ENCODE measurements around the gene THRB. TPM values are rescaled to one million over a fixed set of nuclear protein-coding genes. Genes with fewer than 3 reads are reported as not detected.

THRB gene
- total and polyA plus RNA-seq, 9 of the 15 experiments (the other 6 are each of a cell fraction or from before 2014, with no cell fraction given), result 1.7 to 14.9 (median 6.9) TPM

DNA sequence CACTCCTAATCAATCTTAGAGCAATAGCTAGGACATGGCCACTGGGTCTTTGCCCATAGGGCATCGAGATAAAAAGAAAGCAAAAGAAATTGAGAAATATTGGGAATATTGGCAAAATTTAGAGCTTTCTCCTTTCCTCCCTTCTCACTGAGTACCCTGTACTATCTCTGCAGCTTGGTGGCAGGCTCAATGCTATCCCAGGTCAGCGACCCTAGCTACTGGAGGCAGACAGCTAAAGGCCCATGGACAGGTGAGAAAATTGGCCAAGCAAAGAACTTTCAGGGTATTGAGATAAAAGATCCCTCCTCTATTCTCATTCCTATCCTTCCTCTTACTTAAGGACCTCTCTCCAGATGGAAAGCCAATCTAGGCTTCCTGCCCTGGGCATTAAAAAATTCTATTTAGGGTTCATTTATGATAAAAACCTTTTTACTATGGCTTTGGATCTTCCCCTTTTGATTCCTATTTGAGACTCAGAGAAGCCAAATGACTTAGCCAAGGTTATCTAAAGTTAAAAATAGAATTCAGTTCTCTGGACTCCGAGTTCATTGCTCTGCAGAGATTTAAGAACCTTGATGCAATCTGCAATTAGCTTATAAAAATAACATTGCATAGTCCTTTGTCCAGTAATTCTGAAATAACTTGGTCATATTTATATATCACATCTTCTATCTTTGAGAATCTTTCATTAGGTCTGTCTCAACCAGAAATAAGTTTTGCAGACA lies 75.4 kb downstream of the THRB start:
- Histone ChIP-seq H3K79me2 (ENCODE audit: control insufficient read depth, insufficient read depth, low read length) (no peaks in the 10 kb centered on the region), H3K9me1 (ENCODE audit: control insufficient read depth, insufficient read depth, low read length) (no peaks in the 10 kb centered on the region), H3K4me2 (ENCODE audit: insufficient read depth, low read length) (no peak overlapping the region), H2AFZ (ENCODE audit: low read depth, low read length) (no peak overlapping the region), H3K27me3 (ENCODE audit: control insufficient read depth in 2 of 2, insufficient read depth in 2 of 2, low read length in 2 of 2) (no peaks in the 10 kb centered on the region), H3K36me3 (ENCODE audit: control insufficient read depth, insufficient read depth, low read length) (no peaks in the 10 kb centered on the region), H3K27ac (ENCODE audit: extremely low read depth, low read depth, low read length) (no peak overlapping the region), H3K9me3 (replicated peaks; ENCODE audit: control insufficient read depth, insufficient read depth, low read depth, low read length) (no peaks in the 10 kb centered on the region), H3K4me1 (replicated peaks in 1 of 2; ENCODE audit: control insufficient read depth in 2 of 2, insufficient read depth in 2 of 2, low read length in 2 of 2) (peaks cover 0 to 5% of the 10 kb centered on the region in 2 experiments; a peak in 3 of 5 replicates), H3K4me3 (no peak overlapping the region), H4K20me1 (replicated peaks; ENCODE audit: control insufficient read depth, insufficient read depth, low read length) (no peaks in the 10 kb centered on the region), H3K9ac (ENCODE audit: insufficient read depth in 1 of 2, low read depth in 2 of 2, low read length in 2 of 2) (no peak overlapping the region)
- POLR2A ChIA-PET, result interaction anchor here (0.7 to 1.3 kb wide), 2 partner anchors 9 to 228 kb away, joined by 3 read pairs; no protein-coding TSS in a partner anchor
- DNase-seq (ENCODE audit: extremely low read depth in 1 of 4, low spot score in 3 of 4) (no peak), FAIRE-seq (no peak), ATAC-seq (no peak)
- WGBS (ENCODE audit: insufficient coverage, low coverage, missing lambda C conversion rate), result 40% methylated on average over 3 of the region's 3 CpGs
- in situ Hi-C loops (cut with MboI), result no loop called here
- CTCF ChIA-PET (ENCODE audit: low intra/inter-chr PET ratio), result no interaction called here
- no peak for TF ChIP-seq CBX8 (IDR thresholded peaks at IDR 0.05; ENCODE audit: borderline replicate concordance, extremely low read depth, low read depth, low read length, poor library complexity, severe bottlenecking)
- no peak for TF ChIP-seq SRSF9 (IDR thresholded peaks at IDR 0.05; ENCODE audit: borderline replicate concordance, low read depth, low read length)
- intact Hi-C loops (cut with micrococcal nuclease), result no loop called here
- BruUV-seq (replicated peaks), result no TSS peak

DNA sequence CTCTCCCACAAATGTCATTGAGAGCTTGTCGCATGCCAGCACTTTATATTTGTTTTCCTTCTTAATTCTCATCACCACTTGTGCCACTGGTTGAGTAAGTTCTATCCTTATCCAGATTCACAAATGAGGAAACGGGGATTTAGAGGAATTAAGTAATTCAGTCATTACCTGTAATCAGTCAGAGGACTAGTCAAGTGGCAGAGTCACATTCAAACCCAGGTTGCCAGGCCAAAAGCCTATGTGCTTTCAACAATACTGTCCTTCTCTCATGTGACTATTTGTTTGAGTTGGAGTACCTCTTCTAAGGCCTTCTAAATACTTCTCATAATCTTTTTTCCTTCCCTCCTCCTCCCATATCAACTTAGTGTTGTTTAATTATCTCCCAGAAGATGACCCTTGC lies 76.9 kb downstream of the THRB start:
- Histone ChIP-seq H3K9me1 (ENCODE audit: control insufficient read depth, insufficient read depth, low read length) (no peaks in the 10 kb centered on the region), H4K20me1 (replicated peaks; ENCODE audit: control insufficient read depth, insufficient read depth, low read length) (no peaks in the 10 kb centered on the region), H3K79me2 (ENCODE audit: control insufficient read depth, insufficient read depth, low read length) (no peaks in the 10 kb centered on the region), H3K9me3 (replicated peaks; ENCODE audit: control insufficient read depth, insufficient read depth, low read depth, low read length) (no peaks in the 10 kb centered on the region), H3K4me3 (no peak overlapping the region), H3K4me1 (replicated peaks in 1 of 2; ENCODE audit: control insufficient read depth in 2 of 2, insufficient read depth in 2 of 2, low read length in 2 of 2) (peaks cover 0 to 5% of the 10 kb centered on the region in 2 experiments; a peak in 3 of 5 replicates), H3K9ac (ENCODE audit: insufficient read depth in 1 of 2, low read depth in 2 of 2, low read length in 2 of 2) (no peak overlapping the region), H2AFZ (ENCODE audit: low read depth, low read length) (no peak overlapping the region), H3K4me2 (ENCODE audit: insufficient read depth, low read length) (no peak overlapping the region), H3K27me3 (ENCODE audit: control insufficient read depth in 2 of 2, insufficient read depth in 2 of 2, low read length in 2 of 2) (no peaks in the 10 kb centered on the region), H3K36me3 (ENCODE audit: control insufficient read depth, insufficient read depth, low read length) (no peaks in the 10 kb centered on the region), H3K27ac (ENCODE audit: extremely low read depth, low read depth, low read length) (no peak overlapping the region)
- in situ Hi-C loops (cut with MboI) (no loop called here), intact Hi-C loops (cut with micrococcal nuclease) (no loop called here)
- WGBS (ENCODE audit: insufficient coverage, low coverage, missing lambda C conversion rate), result 54% methylated on average over 2 of the region's 2 CpGs
- ChIA-PET POLR2A (interaction anchor here (0.7 kb wide), 1 partner anchor 23 kb away, joined by 4 read pairs; no protein-coding TSS in a partner anchor), CTCF (ENCODE audit: low intra/inter-chr PET ratio) (no interaction called here)
- no TSS peak for BruUV-seq (replicated peaks)
- ATAC-seq (no peak), FAIRE-seq (no peak), DNase-seq (ENCODE audit: extremely low read depth in 1 of 4, low spot score in 3 of 4) (no peak)
- TF ChIP-seq HMBOX1 (IDR thresholded peaks at IDR 0.05) (peak; percentile 29; the same call in 1 of the 2 replicates), ZNF124 (CRISPR knock-in tag; IDR thresholded peaks at IDR 0.05) (no peak)
- TF ChIP-seq, protein P1, sequence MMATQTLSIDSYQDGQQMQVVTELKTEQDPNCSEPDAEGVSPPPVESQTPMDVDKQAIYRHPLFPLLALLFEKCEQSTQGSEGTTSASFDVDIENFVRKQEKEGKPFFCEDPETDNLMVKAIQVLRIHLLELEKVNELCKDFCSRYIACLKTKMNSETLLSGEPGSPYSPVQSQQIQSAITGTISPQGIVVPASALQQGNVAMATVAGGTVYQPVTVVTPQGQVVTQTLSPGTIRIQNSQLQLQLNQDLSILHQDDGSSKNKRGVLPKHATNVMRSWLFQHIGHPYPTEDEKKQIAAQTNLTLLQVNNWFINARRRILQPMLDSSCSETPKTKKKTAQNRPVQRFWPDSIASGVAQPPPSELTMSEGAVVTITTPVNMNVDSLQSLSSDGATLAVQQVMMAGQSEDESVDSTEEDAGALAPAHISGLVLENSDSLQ (IDR thresholded peaks at IDR 0.05), result no peak

All from K562 (cell line).